ENCODE data around the gene PTGER4. TPM values are rescaled to one million over a fixed set of nuclear protein-coding genes. Genes with fewer than 3 reads are reported as not detected.
"Not testable (repeated sequence)": the region's sequence is repeated elsewhere in the genome, so short reads cannot be mapped to it uniquely, and the experiment has no call there.

The PTGER4 gene
- total and polyA plus RNA-seq, 8 donors, result 1.9 to 31.7 (median 17.9) TPM

DNA sequence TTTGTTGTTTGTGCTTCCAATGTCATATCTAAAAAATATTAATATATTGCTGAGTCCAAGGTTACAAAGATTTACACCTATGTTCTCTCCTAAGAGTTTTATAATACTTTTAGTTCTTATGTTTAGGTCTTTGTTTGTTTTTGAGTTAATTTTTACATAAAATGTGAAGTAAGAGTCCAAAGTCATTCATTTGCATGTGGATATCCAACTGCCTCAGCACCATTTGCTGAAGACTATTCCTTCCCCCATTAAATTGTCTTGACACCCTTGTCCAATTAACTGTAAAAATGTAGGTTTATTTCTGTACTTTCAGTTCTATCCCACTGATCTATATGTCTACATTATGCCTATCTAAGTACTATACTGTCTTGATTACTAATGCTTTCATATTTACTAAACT lies 40.4 kb downstream of the PTGER4 start:
- H3K27me3 ChIP-seq, result no peaks in the 10 kb centered on the region
- peaks cover 0 to 11% (median 5%) of the 10 kb centered on the region in 4 donors for H3K9me3 ChIP-seq
- intact Hi-C loops (cut with DNase I; ENCODE audit: low total_unique reads), result no loop called here
- no peak for DNase-seq
- peaks cover 0 to 3% (median 0%) of the 10 kb centered on the region in 4 donors for H3K4me1 ChIP-seq
- H3K36me3 ChIP-seq, result peaks cover 0 to 54% (median 49%) of the 10 kb centered on the region in 4 donors
- TF ChIP-seq POLR2A (IDR thresholded peaks at IDR 0.05), result no peak
- TF ChIP-seq, protein P1, sequence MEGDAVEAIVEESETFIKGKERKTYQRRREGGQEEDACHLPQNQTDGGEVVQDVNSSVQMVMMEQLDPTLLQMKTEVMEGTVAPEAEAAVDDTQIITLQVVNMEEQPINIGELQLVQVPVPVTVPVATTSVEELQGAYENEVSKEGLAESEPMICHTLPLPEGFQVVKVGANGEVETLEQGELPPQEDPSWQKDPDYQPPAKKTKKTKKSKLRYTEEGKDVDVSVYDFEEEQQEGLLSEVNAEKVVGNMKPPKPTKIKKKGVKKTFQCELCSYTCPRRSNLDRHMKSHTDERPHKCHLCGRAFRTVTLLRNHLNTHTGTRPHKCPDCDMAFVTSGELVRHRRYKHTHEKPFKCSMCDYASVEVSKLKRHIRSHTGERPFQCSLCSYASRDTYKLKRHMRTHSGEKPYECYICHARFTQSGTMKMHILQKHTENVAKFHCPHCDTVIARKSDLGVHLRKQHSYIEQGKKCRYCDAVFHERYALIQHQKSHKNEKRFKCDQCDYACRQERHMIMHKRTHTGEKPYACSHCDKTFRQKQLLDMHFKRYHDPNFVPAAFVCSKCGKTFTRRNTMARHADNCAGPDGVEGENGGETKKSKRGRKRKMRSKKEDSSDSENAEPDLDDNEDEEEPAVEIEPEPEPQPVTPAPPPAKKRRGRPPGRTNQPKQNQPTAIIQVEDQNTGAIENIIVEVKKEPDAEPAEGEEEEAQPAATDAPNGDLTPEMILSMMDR (IDR thresholded peaks at IDR 0.05), result no peak
- no peak for TF ChIP-seq POLR2AphosphoS5 (IDR thresholded peaks at IDR 0.05)
- no peak for TF ChIP-seq EP300 (IDR thresholded peaks at IDR 0.05)
- no peak overlapping the region for H3K27ac ChIP-seq
- no peak overlapping the region for H3K4me3 ChIP-seq

DNA sequence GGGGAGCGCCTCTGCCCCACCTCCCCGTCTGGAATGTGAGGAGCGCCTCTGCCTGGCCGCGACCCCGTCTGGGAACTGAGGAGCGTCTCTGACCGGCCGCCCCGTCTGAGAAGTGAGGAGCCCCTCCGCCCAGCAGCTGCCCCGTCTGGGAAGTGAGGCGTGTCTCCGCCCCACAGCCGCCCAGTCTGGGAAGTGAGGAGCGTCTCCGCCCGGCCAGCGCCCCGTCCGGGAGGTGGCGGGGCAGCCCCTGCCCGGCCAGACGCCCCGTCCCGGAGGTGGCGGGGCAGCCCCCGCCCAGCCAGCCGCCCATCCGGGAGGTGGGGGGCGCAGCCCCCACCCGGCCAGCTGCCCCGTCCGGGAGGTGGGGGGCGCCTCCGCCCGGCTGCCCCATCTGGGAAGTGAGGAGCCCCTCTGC lies 42.8 kb downstream of the PTGER4 start:
- H3K4me3 ChIP-seq; intact Hi-C loops (cut with DNase I; ENCODE audit: low total_unique reads); DNase-seq; H3K4me1 ChIP-seq; H3K27ac ChIP-seq; H3K27me3 ChIP-seq: not testable (repeated sequence)
- H3K9me3 ChIP-seq, result peaks cover 0 to 11% (median 5%) of the 10 kb centered on the region in 4 donors
- H3K36me3 ChIP-seq, result peaks cover 0 to 63% (median 50%) of the 10 kb centered on the region in 4 donors
- 92 to 96% (median 94%) methylated on average over 11 to 37 of the region's 37 CpGs for WGBS, 5 donors

DNA sequence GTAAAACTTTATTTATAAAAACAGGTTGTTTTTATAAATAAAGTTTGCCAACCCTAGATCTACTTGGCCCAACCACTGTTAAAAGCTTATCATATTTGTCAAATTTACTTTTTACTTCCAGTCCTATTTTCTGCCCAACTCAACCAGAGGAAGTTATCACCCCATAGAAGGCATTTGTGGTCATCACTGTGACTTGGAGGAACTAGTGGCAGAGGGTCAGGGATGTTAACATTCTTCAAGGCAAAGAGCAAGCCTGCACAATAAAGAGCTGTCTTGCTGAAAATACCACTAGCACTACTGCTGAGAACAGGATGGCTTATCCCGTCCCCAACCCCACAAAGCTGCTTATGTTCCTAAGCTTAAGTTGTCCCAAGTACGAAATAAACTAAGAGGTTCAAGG lies 53.7 kb downstream of the PTGER4 start:
- Histone ChIP-seq H3K9me3 (no peaks in the 10 kb centered on the region), H3K27me3 (no peaks in the 10 kb centered on the region), H3K36me3 (peaks cover 0 to 6% (median 2%) of the 10 kb centered on the region in 4 donors), H3K27ac (peak overlapping the region; percentile 42 to 81 (median 59)), H3K4me1 (peaks cover 26 to 53% (median 37%) of the 10 kb centered on the region in 4 donors), H3K4me3 (no peak overlapping the region)
- DNase-seq, result peak in 1 of 2 donors; percentile 6
- TF ChIP-seq EP300 (IDR thresholded peaks at IDR 0.05) (no peak), POLR2AphosphoS5 (IDR thresholded peaks at IDR 0.05) (no peak), POLR2A (IDR thresholded peaks at IDR 0.05) (no peak)
- TF ChIP-seq, protein P1 (IDR thresholded peaks at IDR 0.05), result no peak
- intact Hi-C loops (cut with DNase I; ENCODE audit: low total_unique reads), result no loop called here
- 40 to 71% (median 50%) methylated on average over 2 of the region's 2 CpGs for WGBS, 5 donors

DNA sequence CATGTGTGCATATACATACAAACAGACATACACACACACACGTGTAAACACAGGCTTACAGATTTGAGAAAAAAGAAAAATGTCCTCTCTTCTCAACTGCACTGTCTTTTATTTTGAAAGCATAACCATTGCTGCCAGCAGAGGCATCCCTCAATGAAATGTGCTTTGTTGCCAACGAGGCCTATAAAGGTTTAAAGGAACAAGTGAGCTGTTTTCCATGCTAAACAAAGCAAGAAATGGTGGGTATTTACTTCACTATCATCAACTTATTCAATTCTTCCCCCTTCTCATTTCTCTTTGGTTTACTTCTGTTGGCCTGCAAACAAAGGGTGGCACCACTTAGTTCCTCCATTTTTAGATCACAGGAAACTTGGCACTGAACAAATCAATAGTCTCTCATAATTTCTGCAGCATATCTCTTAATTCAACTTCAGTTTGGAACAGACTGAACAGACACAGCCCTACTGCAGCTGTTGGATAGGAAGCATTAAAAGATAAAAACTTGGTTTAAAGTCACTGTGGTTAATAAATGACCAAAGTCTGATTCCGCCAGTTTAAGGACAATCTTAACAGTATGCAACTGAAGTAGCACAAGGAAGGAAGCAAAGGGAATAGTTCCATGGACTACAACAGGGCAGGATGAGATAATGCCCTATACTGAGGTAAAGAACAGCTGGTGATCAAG lies 54.3 kb downstream of the PTGER4 start:
- Histone ChIP-seq H3K27me3 (no peaks in the 10 kb centered on the region), H3K27ac (peak overlapping the region; percentile 42 to 70 (median 59)), H3K4me1 (peaks cover 26 to 53% (median 37%) of the 10 kb centered on the region in 4 donors), H3K9me3 (no peaks in the 10 kb centered on the region), H3K4me3 (no peak overlapping the region), H3K36me3 (peaks cover 0 to 10% (median 2%) of the 10 kb centered on the region in 4 donors)
- peak in 1 of 3 donors; percentile 37 for TF ChIP-seq POLR2AphosphoS5 (IDR thresholded peaks at IDR 0.05)
- TF ChIP-seq EP300 (IDR thresholded peaks at IDR 0.05), result no peak
- 14 to 26% (median 23%) methylated on average over 3 of the region's 3 CpGs for WGBS, 5 donors
- intact Hi-C loops (cut with DNase I; ENCODE audit: low total_unique reads), result no loop called here
- peak in 1 of 2 donors; percentile 55 for DNase-seq

- WGBS, 5 donors, result 26 to 49% (median 44%) methylated on average over 2 of the region's 2 CpGs
- H3K36me3 ChIP-seq, result peaks cover 0 to 12% (median 10%) of the 10 kb centered on the region in 4 donors
- no peaks in the 10 kb centered on the region for H3K9me3 ChIP-seq
- no peak for TF ChIP-seq EP300 (IDR thresholded peaks at IDR 0.05)
- no peak for TF ChIP-seq POLR2A (IDR thresholded peaks at IDR 0.05)
- TF ChIP-seq, protein P1 (IDR thresholded peaks at IDR 0.05), result no peak
- no peak for TF ChIP-seq POLR2AphosphoS5 (IDR thresholded peaks at IDR 0.05)
- peak overlapping the region; percentile 24 to 82 (median 59) for H3K27ac ChIP-seq
- DNase-seq, result peak in 1 of 2 donors; percentile 17
- no peaks in the 10 kb centered on the region for H3K27me3 ChIP-seq
- intact Hi-C loops (cut with DNase I; ENCODE audit: low total_unique reads), result no loop called here
- peaks cover 26 to 47% (median 37%) of the 10 kb centered on the region in 4 donors for H3K4me1 ChIP-seq
- H3K4me3 ChIP-seq, result no peak overlapping the region
These were observed 55.3 kb downstream of the PTGER4 start for GRCh38 chr5:40734986-40735385.
